Measurements from ENCODE around the gene GRID1.

GRID1 gene

GRCh38 chr10:85778074-85778473 is 588.5 kb downstream of the GRID1 start:
- H3K4me3 ChIP-seq (ENCODE audit: low read length): no peak overlapping the region
- TF ChIP-seq CTCF (IDR thresholded peaks at IDR 0.05; ENCODE audit: insufficient read depth, low read depth, low read length, missing control alignments): no peak
- DNase-seq (ENCODE audit: low read depth): no peak

GRCh38 chr10:85767891-85768290 is 598.7 kb downstream of the GRID1 start:
- DNase-seq (ENCODE audit: low read depth): no peak
- TF ChIP-seq CTCF (IDR thresholded peaks at IDR 0.05; ENCODE audit: insufficient read depth, low read depth, low read length, missing control alignments): no peak
- H3K4me3 ChIP-seq (ENCODE audit: low read length): no peak overlapping the region

GRCh38 chr10:85764108-85764507 is 602.5 kb downstream of the GRID1 start:
- TF ChIP-seq CTCF (IDR thresholded peaks at IDR 0.05; ENCODE audit: insufficient read depth, low read depth, low read length, missing control alignments): no peak
- DNase-seq (ENCODE audit: low read depth): no peak
- H3K4me3 ChIP-seq (ENCODE audit: low read length): no peak overlapping the region

GRCh38 chr10:85761906-85762445 is 604.6 kb downstream of the GRID1 start:
- TF ChIP-seq CTCF (IDR thresholded peaks at IDR 0.05; ENCODE audit: insufficient read depth, low read depth, low read length, missing control alignments): no peak
- DNase-seq (ENCODE audit: low read depth): no peak
- no peak overlapping the region for H3K4me3 ChIP-seq (ENCODE audit: low read length)

GRCh38 chr10:85741626-85742300 is 624.8 kb downstream of the GRID1 start:
- no peak for DNase-seq (ENCODE audit: low read depth)
- TF ChIP-seq CTCF (IDR thresholded peaks at IDR 0.05; ENCODE audit: insufficient read depth, low read depth, low read length, missing control alignments): no peak
- no peak overlapping the region for H3K4me3 ChIP-seq (ENCODE audit: low read length)

GRCh38 chr10:85735997-85736396 is 630.6 kb downstream of the GRID1 start:
- no peak for DNase-seq (ENCODE audit: low read depth)
- TF ChIP-seq CTCF (IDR thresholded peaks at IDR 0.05; ENCODE audit: insufficient read depth, low read depth, low read length, missing control alignments): no peak
- H3K4me3 ChIP-seq (ENCODE audit: low read length): no peak overlapping the region

- H3K4me3 ChIP-seq (ENCODE audit: low read length): no peak overlapping the region
- DNase-seq (ENCODE audit: low read depth): no peak
- no peak for TF ChIP-seq CTCF (IDR thresholded peaks at IDR 0.05; ENCODE audit: insufficient read depth, low read depth, low read length, missing control alignments)
These were observed 631.8 kb downstream of the GRID1 start for GRCh38 chr10:85734791-85735190.
